GM12865 (cell line): ENCODE data around the gene MAFF.
A peak's percentile ranks its signal among the peaks of the same experiment; 100 is the strongest.

Source experiments
- DNase-seq: peaks from one replicate; pipeline ENCODE4 v3.0.0; 2010; ENCODE audit warnings: low read depth
- H3K4me3 ChIP-seq: 2 replicates; pipeline ENCODE4 v1.5.1; 2011; ENCODE audit warnings: mild to moderate bottlenecking, low read depth, low read length, control low read depth
- CTCF ChIP-seq: IDR thresholded peaks from 2 replicates; pipeline ENCODE4 v1.5.1; 2011; ENCODE audit warnings: low read length, control low read depth, low read depth, inconsistent platforms; ENCODE audit not compliant: insufficient read depth; ENCODE audit errors: missing control alignments

The MAFF gene

DNA sequence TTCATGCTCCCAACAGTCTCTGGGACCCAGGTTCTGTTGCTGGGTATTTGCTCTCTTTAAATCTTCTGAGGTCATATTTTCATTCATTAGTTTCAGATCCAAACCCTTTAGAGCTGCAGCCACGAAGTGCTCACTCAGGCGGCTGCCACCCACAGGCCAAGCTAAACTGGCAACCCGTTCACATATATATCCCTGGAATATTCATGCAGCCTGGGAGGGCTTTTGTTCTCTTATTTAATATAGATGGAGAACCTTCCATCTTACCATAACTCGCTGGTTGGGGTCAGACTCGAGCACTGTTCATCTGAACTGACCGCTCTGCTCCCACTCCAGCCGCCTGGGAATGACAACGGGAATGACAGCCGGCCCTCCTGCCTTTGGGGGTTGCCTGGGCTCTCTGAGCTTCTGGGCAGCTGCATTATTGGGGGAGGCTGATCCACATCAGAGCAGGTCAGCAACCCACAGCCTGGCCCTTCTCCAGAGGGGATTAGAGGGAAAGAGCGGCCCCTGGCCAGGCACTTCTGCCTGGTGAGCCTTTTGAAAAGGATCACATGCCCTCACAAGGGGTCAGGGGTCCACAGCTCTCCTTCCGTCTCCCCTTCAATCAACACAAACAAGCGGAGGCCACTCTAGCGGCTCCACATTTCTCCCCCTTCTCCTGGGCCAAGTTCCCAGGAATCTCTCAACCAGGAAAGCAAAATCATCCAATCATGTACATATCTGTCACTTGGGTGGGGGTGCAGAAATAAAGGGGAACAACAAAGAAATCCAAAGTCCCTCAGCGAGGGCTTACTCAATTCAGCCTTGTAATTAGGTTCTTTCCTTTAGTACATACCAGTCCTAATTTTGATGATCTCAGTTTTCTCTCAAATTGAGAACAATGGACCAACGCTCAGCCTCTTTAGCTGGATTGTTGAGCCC, 59.2 kb downstream of the MAFF start:
- peak; percentile 7 for TF ChIP-seq CTCF
- no peak for DNase-seq

DNA sequence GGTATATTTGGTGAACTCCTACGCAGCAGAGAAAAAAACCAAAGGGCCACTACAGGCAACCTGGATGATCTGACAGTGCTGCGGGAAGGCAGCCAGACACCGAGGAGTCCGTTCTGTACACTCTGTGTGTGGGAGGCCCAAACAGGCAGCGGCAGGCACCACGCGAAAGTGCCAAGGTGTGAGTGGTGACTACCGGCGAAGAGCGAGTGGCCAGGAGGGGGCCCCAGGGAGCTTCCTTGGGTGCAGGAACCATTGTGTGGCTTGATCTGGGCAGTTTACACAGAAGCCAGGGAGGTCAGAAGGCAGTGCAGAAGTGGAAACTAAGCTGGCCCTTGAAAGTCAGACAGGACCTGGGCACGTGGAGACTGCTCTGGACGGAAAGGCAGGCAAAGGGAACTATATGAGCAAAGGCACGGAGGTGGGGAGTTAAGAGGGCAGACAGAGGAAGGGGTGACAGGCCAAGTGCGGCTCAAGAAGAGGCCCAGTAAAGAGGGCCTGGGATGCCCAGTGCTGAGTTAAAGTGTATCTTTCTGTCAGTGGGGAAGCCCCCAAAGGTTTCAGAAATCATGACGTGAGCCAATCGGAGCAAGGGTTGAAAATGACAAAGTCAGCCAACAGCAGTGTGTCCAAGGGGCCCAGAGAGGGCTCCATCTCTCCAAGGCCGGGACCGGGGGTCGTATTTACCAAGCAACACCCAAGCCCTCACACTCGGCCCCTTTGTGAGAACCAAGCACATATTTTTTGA, 60.4 kb downstream of the MAFF start:
- TF ChIP-seq CTCF = peak; percentile 79
- H3K4me3 ChIP-seq = no peak overlapping the region
- peak; percentile 83 for DNase-seq

More for the DNA sequence above, 59.2 kb downstream of the MAFF start:
- H3K4me3 ChIP-seq = no peak overlapping the region

- no peak for DNase-seq
- TF ChIP-seq CTCF = no peak
- no peak overlapping the region for H3K4me3 ChIP-seq
Measured at GRCh38 chr22:38264322-38264843, 62.6 kb downstream of the MAFF start.
